T-helper 1 cell (primary cell): ENCODE results near the gene ARSJ.

Experiments
- DNase-seq, 5 donors: peaks; one replicate each; pipeline ENCODE4 v3.0.0-alpha.2; 2012 to 2020

ARSJ gene

DNA sequence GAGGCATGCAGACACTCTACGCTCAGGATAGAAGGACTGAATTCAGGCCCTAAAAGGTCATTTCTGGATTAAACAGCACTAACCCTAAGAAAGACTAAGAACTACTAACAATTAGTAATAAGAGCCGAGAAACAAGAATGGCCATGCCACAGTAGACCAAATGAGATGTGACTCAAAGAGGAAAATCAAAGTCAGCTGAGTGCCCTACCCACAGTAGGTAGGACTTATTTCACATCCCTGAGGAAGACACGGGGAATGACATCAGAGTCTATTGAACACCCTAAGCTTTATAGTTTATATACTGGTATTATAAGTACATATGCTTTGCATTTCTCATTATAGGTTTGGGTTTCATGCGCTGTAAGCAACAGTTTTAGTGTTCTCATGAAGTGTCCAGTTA, 2.7 kb upstream of the ARSJ start:
- no peak for DNase-seq

DNA sequence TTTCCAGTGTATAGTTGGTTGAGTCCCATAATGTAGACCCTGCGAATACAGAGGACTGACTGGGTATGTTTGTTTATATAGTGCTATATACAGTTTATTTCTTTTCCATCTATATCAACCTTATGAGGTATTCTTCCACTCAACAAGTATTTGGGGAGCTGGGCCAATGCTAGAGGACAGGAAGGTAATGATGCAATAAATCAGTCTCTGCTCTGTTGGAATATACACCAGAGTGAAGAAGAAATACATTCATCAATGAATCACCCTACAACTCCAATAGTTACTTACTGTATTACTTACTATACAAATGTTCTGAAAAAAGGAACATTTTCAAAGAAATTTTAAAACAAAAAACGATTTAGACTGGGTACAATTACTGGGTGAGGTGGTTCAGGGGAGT, 2.1 kb upstream of the ARSJ start:
- DNase-seq = no peak

DNA sequence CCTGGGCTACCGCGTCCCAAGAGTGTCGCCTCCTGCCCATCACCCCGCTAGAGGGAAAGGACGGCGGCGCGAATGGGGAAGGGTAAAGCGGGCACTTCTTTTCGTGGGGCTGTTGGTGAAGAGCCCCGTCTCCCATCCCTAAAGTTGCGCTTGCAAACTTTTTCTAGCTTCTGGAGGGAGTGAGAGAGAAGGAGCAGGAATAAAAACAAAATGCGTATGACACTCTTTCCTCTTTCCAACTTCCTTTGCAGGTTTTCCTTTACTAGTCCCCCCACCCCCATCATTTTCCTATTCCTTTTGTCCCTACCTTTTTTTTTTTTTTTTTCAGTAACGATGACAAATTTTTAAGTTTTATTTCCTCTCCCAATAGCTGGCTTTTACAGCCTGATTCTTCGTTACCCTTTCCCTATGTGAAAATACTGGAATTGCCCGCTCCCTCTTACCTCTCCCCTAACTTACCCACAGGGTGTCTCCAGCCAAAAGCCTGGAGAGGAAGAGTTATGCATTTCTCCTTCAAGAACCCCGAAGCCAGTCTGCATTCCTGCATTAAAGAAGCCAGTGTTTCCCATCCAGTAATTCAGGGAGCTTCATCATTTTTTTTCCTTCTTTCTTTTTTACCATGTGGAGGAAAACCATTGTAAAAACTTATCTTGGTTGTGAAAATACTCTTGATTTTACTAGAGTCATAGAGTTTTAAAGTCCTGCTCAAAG, 613 bp upstream of the ARSJ start:
- no peak for DNase-seq

DNA sequence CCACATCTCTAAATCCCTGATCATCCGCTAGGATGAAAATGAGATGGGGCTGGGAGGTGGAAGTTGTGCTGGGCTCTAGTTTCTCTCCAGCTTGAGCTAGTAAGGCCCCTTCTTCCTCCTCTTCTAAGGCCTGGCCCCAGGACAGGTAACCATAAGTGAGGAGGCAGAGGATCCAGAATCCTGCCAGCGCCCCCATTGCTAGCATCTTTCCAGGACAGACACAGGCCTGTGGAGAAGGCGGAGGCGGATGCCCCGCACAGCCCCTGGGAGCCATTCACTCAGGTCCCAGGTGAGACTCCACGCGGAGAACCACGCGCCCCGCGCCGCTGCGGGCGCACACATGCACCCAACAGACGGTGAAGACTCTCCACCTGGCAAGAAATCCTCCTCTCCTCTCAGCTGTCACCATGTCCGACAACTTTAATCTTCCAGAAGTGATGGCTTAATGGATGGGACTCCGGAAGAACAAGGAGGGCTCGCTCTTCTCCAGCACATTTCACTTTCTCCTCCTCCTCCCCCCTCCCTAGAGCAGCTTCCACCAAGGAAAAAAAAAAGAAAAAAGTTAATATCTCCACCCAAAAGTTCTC, 793 bp downstream of the ARSJ start:
- no peak for DNase-seq

DNA sequence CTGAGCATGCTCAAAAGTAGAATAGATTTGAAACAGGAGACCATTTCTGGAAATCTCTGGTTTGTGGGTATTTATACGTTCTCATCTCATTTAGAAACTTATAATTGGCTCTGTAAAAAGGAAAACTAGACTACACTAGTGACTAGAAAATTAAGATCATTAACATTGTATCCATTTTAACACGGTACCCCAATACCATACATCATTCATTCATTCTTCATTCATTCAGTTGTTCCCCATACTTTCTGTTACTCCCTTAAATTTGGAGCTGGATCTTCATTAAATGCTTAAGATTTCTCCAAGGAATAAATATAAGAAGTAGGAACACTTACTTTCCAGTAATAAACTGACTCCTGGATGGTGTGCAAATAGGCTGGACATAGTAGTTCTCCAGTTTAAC, 1.3 kb downstream of the ARSJ start:
- no peak for DNase-seq

DNA sequence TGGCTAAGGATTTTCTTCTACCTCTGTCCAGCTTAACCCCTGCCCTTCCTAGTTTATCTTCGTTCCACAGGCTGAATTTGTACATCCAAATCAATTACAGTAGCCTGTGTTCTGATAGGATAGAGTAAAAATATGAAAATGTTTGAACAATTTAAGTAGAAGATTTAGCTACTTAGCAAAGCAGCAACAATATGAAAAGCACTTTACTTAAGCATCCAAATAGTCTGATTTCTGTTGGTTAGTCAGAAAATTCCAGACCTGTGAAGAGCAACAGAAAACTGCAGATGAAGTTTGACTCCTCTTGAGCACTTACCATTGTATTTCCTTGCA, 2.0 kb downstream of the ARSJ start:
- no peak for DNase-seq

DNA sequence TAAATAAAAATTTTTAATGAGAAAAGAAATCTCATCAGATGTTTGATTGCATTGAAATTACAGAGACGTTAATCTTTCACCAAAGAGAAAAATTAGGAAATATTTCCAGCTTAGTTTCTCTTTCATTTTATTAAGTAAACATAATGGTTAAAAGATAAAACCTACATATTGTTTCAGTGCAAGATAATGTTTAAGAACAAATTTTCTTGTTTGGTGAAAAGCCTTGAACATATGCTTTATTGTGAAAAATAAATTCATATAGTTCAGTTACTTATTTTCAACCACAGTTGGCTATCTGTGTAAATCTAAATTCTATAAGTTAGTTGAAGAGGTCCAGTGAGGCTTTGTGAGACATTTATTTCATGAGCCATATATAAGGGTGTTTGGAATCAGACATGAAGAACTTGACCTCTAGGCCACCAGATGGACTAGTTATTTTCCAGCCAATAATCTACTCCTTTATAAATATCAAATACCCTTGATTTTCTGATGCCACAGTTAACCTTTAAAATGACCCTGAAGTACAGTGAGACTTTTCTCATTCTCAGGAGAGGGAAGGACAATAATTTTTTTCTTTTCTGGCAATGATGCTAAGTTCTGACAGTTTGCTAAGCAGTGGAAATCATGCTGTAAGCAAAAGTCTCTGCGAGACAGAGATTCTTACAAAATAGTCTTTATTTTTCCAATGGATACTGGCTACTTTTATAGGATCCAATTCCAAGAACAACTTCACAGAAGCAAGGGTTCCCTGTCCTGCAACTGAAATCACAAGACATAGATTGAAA, 2.5 kb downstream of the ARSJ start:
- no peak for DNase-seq

DNA sequence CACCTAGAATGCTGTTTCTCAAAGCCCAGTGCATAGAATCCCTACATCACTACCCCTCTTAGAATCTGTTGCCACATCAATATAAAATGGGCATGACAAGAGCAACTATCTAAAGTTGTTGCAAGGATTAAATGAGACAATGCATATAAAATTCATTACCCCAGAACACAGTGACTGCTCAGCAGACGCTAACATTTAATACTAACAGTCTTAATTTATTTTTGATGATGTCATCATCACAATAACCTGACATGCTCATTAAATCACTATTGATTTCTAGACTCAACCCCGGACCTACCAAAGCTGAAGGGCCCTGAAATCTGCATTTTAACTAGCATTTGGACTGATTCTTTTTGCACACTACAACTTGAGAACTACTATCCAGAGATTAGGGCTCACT, 3.9 kb downstream of the ARSJ start:
- DNase-seq = no peak

DNA sequence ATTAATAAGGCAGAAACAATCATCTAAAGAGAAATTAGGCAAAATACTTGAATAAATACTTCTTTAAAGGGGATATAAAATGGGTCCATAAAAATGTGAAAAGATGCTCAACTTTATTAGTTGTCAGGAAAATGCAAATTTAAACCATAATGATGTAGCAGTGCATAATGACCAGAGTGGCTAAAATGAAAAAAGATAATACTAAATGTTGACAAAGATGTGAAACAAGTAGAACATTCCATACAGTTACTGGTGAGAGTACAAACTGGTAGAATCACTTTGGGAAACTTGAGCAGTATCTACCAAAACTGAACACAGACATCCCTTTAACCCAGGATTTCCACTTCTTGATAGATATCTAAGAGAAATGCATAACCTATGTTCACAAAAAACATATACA, 5.0 kb downstream of the ARSJ start:
- no peak for DNase-seq

DNA sequence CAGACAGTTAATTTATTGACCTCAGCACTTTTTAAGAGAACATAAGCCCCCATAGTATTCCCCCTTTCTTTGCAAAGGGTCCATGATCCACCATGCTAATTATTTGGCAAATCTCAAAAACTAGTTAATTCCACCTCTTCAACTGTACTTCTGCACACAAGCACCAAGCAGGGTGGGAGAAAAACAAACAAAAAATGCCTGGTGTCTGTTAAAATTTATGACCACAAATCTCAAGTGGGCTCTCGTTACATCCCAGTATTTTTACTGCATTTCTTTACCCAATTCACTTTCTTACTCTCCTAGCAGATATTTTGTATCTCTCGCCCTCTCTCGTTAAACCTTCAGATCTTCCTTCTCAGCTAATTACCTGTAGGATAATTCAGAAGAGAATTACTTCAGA, 6.1 kb downstream of the ARSJ start:
- no peak for DNase-seq

DNA sequence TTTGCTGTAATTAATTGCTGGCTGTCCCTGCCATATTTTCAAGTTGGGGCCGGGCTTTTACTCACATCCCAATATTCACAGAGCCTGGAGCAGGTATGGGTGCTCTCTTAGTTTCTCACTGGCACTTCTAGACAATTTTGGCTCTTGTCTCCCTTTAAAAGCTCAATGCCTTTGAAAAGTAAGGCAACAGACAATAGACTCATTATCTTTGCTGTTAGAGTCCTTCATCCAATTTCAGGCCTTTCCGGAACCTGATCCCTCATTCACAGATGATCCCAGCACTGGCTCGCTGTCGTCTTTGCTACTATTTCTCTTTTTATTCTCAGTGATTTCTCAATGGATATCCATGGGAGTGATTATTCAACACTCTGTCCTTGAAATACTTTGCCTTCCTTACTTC, 6.7 kb downstream of the ARSJ start:
- no peak for DNase-seq

DNA sequence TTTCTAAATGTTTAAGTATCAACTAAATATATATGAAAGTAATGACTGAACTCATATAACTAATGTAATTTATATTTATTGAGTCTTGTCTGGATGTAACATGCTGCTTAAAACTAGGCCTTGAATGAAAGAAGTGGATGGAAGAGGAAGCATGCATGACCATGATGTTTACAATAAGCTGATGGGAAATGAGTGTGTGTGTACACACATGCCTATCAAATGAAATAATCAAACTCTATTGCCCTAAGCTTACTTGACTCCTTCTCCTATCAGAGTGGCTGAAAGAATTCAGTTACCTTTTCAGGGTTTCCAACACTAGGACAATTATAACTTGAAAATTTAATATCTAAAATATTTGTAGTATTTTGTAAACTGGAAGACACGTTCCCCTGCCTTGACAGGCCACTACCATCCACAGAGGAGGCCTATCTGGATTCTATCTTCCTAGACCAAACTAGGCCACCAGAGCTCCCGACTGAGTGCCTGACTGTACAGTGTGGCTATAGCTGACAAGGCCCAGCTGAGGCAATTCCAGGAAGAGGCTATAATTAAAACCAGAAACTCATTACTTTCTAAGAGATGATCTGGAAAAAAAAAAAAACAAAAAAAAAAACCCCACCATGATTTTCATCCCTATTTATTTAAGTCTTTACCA, 7.6 kb downstream of the ARSJ start:
- DNase-seq = no peak

DNA sequence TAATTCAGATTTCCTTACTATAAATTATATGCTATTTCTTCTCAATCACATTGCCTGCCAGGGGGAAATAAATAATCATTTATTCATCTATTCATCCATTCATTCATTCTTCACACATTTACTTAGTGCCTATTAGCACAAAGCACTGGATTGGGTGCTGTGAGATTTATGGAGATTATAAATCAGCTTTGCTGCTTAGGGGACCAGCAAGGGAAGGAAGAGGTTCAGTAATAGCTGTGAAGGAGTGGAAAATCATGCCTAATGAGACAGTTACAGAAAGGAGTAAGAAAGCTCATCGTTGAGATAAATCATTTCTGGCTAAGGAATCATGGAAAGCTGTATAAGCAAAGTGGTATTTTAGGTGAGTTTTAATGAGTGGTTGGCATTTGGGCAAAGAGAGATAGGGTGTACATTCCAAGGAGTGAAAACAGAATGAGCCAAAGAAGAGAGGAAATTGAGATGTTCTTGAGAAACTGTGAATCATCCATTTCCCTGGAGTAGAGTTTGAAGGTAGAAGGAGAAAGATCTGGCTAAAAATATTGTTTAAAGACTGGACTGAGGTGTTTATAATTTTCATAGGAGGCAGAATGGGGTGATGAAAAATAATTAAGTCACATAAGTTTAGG, 9.6 kb downstream of the ARSJ start:
- no peak for DNase-seq

DNA sequence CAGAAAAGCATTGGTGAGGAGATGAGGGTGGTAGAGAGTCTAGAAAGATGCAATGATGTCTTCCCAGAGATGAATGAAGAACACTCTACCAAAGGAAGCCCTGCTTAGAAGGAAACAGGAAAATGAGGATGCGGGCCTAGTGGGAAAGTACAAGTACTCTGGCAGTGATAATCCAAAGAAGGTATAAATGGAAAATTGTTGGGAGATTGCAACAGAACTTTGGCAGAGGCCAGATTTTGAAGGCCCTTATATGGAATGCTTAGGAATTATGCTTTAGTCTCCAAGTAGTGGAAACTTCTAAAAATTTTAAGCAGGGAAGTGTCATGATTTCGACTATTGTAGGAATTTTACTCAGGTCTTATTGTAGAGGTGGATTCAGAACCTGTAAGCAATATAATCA, 11.0 kb downstream of the ARSJ start:
- DNase-seq = no peak

DNA sequence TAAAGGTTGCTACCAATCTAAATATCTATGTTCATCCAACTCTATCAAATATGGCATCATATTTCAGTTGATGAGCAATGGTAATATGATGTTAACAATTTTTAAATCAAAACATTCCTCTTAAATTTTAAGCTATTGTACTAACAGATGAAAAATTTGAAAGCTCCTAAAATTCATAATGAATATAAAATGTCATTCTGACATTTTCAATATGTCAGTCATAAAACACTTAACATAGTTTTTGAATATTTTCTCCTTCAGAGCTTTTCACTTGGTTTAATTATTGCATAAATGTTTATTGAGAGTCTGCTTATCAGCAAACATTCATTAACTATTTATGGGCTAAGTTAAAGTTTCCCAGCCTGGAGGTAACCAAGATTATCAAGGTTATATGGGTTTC, 11.8 kb downstream of the ARSJ start:
- DNase-seq = no peak

DNA sequence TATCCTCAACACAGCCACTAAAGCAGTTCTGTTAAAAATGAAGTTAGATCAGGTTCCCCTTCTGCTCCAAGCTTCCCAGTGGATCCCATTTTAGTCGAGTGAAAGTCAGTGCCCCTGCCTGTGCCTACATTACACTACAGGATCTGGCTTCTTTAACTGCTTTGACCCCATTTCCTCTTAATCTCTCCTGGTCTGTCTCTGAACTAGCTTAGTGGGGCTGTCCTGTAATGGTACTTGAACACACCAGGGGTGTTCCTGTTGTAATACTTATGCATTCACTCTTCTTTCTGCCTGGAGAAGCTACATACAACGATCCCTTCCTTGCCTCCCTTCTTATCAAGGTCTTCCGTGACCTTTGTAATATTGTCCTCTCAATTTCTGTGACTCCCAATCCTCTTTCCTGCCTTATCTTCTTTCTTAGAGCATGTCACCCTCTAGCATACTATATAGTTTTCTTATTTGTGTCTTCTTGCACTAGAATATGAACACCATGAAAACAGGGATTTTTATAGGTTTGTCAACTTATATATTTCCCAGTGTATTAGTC, 16.7 kb downstream of the ARSJ start:
- DNase-seq = no peak

DNA sequence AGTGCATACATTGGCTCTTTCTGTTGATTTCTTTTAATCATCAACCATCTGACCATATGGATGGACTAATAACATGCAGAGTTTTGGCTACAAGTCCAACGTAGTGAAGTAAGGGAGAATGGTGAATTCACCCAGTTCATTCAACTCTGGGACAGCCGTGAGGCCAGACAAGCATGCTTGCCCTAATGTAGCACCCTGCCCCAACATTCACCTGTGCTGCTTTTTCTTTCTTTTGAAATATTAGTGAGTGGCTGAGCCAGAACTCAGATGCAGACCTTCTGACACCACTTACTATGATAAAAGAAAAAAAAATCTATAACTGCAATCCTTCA, 17.5 kb downstream of the ARSJ start:
- DNase-seq = no peak

DNA sequence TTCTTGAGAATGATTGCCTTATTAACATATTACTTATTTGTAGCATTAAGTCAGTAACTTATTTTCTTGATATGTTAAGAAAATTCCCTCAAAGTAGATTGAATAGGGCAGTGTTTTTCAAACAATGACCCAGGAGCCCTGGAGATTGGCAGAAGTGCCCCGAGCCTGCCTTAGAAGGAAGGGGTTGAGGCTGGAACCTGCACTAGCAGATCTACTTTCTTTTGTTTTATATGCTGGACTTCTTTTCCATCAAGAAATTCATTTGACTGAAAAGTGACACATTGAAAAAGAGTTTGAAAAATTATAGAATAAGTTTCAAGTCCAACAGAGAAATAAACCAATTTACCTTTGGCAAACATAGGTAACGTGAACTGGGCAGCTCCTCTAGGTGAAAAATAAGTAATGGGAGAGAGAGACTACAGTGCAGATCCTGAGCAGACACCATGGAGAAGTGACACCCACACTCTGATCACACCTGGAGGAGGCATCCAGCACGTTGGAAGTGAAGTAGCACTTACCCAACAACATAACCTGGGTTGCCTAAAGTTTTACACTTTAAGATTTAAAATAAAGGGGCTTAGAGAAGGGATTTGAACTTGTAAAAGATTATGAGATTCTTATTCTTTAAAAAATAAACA, 18.6 kb downstream of the ARSJ start:
- no peak for DNase-seq

DNA sequence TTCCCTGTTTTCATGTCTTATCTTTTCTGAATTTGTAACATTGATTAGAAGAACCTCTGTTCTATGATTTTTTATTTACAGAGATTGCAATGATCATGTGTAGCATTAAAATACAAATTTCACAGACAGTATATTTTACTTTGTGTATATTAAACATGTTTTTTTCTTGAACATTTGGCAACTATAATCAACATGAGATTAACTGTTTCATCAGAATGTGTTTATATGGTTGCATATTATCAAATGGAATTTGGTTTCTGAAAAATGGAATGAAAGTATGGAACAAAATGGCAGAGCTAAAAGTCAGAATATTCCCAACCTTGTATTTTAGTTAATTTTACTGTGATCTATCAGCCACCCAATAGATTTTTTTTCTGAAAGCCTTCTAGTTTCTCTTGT, 19.9 kb downstream of the ARSJ start:
- DNase-seq = no peak

DNA sequence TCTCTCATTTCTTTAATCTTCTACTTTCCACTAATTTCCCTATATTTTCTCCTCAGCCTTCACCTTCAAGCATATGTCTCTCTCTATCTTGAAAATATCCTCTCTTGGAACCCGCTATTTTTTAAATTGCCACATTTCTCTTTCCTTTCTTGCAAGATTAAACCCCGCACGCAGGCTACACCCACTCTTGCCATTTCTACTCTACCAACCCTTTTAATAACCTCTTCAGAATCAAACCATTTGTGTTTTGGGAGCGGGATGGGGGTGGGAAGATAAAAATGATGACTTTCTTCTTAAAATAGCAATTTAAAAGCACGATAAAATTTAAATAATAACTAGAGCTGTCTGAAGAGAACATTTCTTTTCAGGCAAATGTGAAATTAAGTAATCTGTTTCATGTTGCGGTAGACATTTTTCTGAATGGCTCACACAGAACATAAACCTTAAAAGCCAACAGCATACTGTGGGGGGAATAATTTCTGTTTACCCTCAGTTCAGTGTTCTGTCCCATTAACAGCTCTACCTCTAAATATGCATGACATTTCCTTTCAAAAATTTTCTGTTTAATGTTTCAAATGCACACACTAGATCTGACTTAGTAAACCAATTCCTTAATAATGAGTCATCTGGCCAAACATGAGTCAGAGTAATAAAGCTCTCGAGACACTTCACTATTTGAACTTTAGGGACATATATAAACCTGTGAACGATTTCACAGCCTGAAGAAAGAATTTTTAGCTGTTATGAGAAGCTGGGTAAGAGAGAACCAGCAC, 20.5 kb downstream of the ARSJ start:
- no peak for DNase-seq

DNA sequence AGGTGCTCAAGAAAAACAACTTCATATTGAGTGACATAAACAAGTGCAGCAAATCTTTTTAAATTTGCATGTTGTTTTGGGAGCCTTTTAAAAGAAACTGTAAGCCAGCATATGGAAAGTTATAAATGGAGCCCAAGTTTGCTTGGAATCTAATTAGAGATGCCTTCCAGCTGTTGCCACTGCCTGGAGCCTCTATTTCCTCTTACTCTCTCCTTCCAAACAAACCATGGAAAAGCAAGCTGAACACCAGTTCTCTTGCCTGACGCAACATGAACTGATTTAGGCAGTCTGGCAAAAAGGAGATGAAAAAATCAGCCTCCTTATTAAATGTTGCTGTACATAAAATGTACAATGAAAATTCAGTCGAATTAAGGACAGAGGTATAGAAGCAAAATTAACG, 21.5 kb downstream of the ARSJ start:
- no peak for DNase-seq

DNA sequence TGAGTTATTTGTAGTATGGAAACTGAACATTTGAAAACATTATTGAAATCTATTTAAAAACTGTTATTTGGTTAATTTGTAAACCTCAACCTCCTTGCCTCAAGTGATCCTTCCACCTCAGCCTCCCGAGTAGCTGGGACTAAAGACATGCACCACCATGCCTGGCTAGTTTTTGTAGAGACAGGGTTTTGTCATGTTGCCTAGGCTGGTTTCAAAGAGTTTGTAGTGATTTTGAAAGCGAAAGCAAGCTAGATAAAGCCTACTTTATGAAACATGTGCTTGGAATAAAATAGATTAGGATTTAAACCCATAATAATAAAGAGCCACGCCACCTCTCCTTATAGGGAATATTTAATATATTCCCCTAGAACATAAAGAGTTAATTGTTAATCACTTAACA, 23.5 kb downstream of the ARSJ start:
- no peak for DNase-seq
